Immature natural killer cell (primary cell): ENCODE results near the gene COA8. TPM values are rescaled to one million over a fixed set of nuclear protein-coding genes. Genes with fewer than 3 reads are reported as not detected.

Experiments
- DNase-seq, 3 donors: peaks; one replicate each; pipeline ENCODE4 v3.0.0; 2022; ENCODE audit warnings: mixed read lengths in 1 of 3
- H3K27ac Mint-ChIP-seq, 6 donors: one replicate each; pipeline ENCODE4 v1.8.0; 2020; ENCODE audit warnings: mixed read lengths in 6 of 6, mild to moderate bottlenecking in 5 of 6, inconsistent platforms in 4 of 6, moderate library complexity in 3 of 6
- H3K27me3 Mint-ChIP-seq, 3 donors: one replicate each; pipeline ENCODE4 v1.8.0; 2020 to 2021; ENCODE audit warnings: low read depth in 3 of 3, mild to moderate bottlenecking in 3 of 3, mixed read lengths in 3 of 3, moderate library complexity in 3 of 3, inconsistent platforms in 1 of 3
- H3K36me3 Mint-ChIP-seq, 3 donors: one replicate each; pipeline ENCODE4 v1.8.0; 2020; ENCODE audit warnings: mixed read lengths in 3 of 3, inconsistent platforms in 2 of 3, mild to moderate bottlenecking in 2 of 3
- H3K4me1 Mint-ChIP-seq, 2 donors: one replicate each; pipeline ENCODE4 v1.8.0; 2020; ENCODE audit warnings: inconsistent platforms in 2 of 2, mild to moderate bottlenecking in 2 of 2, mixed read lengths in 2 of 2, moderate library complexity in 1 of 2
- H3K4me3 Mint-ChIP-seq, 5 donors: one replicate each; pipeline ENCODE4 v1.8.0; 2020; ENCODE audit warnings: mild to moderate bottlenecking in 5 of 5, mixed read lengths in 5 of 5, inconsistent platforms in 3 of 5, moderate library complexity in 3 of 5
- H3K9me3 Mint-ChIP-seq, 6 donors: one replicate each; pipeline ENCODE4 v1.8.0; 2020; ENCODE audit warnings: mild to moderate bottlenecking in 6 of 6, mixed read lengths in 6 of 6, inconsistent platforms in 4 of 6, moderate library complexity in 3 of 6
- polyA plus RNA-seq, 3 donors: library from polyadenylated mRNA; unstranded; fragments of 300-500 nt; fragmentation: Illumina TruSeq; gene quantifications; one replicate each; pipeline ENCODE4 v1.2.3, GENCODE V29; 2021

The COA8 gene
- polyA plus RNA-seq, 3 donors from 2014 or later: 60.6 to 87.5 (median 64.5) TPM

GRCh38 chr14:103545915-103546651 lies 16.7 kb upstream of the COA8 start:
- peaks cover 0 to 2% of the 10 kb centered on the region in 2 donors for H3K4me1 Mint-ChIP-seq
- no peaks in the 10 kb centered on the region for H3K9me3 Mint-ChIP-seq
- no peak overlapping the region for H3K27ac Mint-ChIP-seq
- H3K4me3 Mint-ChIP-seq: no peak overlapping the region
- peaks cover 0 to 2% (median 1%) of the 10 kb centered on the region in 3 donors for H3K27me3 Mint-ChIP-seq
- no peak for DNase-seq
- no peaks in the 10 kb centered on the region for H3K36me3 Mint-ChIP-seq

- peaks cover 0 to 2% (median 1%) of the 10 kb centered on the region in 3 donors for H3K27me3 Mint-ChIP-seq
- peaks cover 0 to 5% of the 10 kb centered on the region in 2 donors for H3K4me1 Mint-ChIP-seq
- no peak overlapping the region for H3K27ac Mint-ChIP-seq
- no peaks in the 10 kb centered on the region for H3K36me3 Mint-ChIP-seq
- no peaks in the 10 kb centered on the region for H3K9me3 Mint-ChIP-seq
- DNase-seq: peak; percentile 68 to 71 (median 70)
- H3K4me3 Mint-ChIP-seq: no peak overlapping the region
Observed at GRCh38 chr14:103546652-103547454, 15.9 kb upstream of the COA8 start.

GRCh38 chr14:103547455-103547940 lies 15.3 kb upstream of the COA8 start:
- H3K36me3 Mint-ChIP-seq: no peaks in the 10 kb centered on the region
- H3K4me1 Mint-ChIP-seq: peaks cover 0 to 5% of the 10 kb centered on the region in 2 donors
- no peak overlapping the region for H3K4me3 Mint-ChIP-seq
- peaks cover 0 to 2% (median 1%) of the 10 kb centered on the region in 3 donors for H3K27me3 Mint-ChIP-seq
- no peaks in the 10 kb centered on the region for H3K9me3 Mint-ChIP-seq
- no peak overlapping the region for H3K27ac Mint-ChIP-seq
- no peak for DNase-seq

GRCh38 chr14:103547941-103548462 lies 14.8 kb upstream of the COA8 start:
- no peaks in the 10 kb centered on the region for H3K36me3 Mint-ChIP-seq
- H3K27ac Mint-ChIP-seq: no peak overlapping the region
- H3K4me3 Mint-ChIP-seq: no peak overlapping the region
- H3K9me3 Mint-ChIP-seq: no peaks in the 10 kb centered on the region
- DNase-seq: no peak
- H3K27me3 Mint-ChIP-seq: peaks cover 0 to 2% (median 1%) of the 10 kb centered on the region in 3 donors
- peaks cover 0 to 5% of the 10 kb centered on the region in 2 donors for H3K4me1 Mint-ChIP-seq

GRCh38 chr14:103548463-103549351 lies 14.1 kb upstream of the COA8 start:
- H3K27ac Mint-ChIP-seq: no peak overlapping the region

GRCh38 chr14:103549361-103550311 lies 13.1 kb upstream of the COA8 start:
- H3K9me3 Mint-ChIP-seq: no peaks in the 10 kb centered on the region
- H3K4me3 Mint-ChIP-seq: no peak overlapping the region
- H3K36me3 Mint-ChIP-seq: peaks cover 0 to under 1% (median 0%) of the 10 kb centered on the region in 3 donors
- DNase-seq: no peak
- H3K27me3 Mint-ChIP-seq: peaks cover 0 to 2% (median 0%) of the 10 kb centered on the region in 3 donors
- H3K27ac Mint-ChIP-seq: no peak overlapping the region
- H3K4me1 Mint-ChIP-seq: peaks cover under 1 to 5% of the 10 kb centered on the region in 2 donors

More at GRCh38 chr14:103548463-103549351, 14.1 kb upstream of the COA8 start:
- peaks cover 0 to 5% of the 10 kb centered on the region in 2 donors for H3K4me1 Mint-ChIP-seq
- H3K9me3 Mint-ChIP-seq: no peaks in the 10 kb centered on the region
- no peak overlapping the region for H3K4me3 Mint-ChIP-seq
- no peak for DNase-seq
- H3K27me3 Mint-ChIP-seq: peaks cover 0 to 2% (median 1%) of the 10 kb centered on the region in 3 donors
- no peaks in the 10 kb centered on the region for H3K36me3 Mint-ChIP-seq

- no peak for DNase-seq
- H3K27me3 Mint-ChIP-seq: peaks cover 0 to 2% (median 0%) of the 10 kb centered on the region in 3 donors
- H3K36me3 Mint-ChIP-seq: peaks cover 0 to 5% (median 0%) of the 10 kb centered on the region in 3 donors
- no peak overlapping the region for H3K4me3 Mint-ChIP-seq
- no peak overlapping the region for H3K27ac Mint-ChIP-seq
- no peaks in the 10 kb centered on the region for H3K9me3 Mint-ChIP-seq
- peaks cover 9 to 11% of the 10 kb centered on the region in 2 donors for H3K4me1 Mint-ChIP-seq
Observed at GRCh38 chr14:103550451-103551337, 12.1 kb upstream of the COA8 start.

DNA sequence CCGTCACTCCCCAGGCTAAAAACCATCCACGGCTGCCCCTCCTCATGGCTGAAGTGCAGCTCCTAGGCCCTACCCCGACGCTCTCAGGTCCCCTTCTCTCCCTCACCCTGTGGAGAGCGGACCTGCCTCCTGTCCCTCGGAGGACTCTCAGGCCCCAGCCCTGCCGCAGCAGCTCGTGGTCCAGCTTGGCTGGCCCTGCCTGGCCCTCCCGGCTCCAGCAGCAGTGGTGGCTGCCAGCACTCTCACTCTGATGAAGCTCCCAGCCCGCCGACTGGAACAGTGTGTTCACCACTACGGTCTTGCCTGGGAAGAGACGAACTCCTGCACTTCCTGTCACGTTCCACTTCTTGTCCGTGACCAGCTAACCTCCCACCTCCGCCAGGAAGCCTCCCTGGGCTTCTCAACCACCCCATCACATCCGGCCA lies 11.4 kb upstream of the COA8 start:
- Mint-ChIP-seq H3K4me1 (peaks cover 9 to 13% of the 10 kb centered on the region in 2 donors), H3K27ac (peak overlapping the region in 1 of 6 donors; percentile 11), H3K9me3 (no peaks in the 10 kb centered on the region), H3K36me3 (peaks cover 0 to 5% (median 0%) of the 10 kb centered on the region in 3 donors), H3K27me3 (peaks cover 0 to 2% (median 0%) of the 10 kb centered on the region in 3 donors), H3K4me3 (no peak overlapping the region)
- DNase-seq: no peak

GRCh38 chr14:103552011-103552845 lies 10.5 kb upstream of the COA8 start:
- H3K27ac Mint-ChIP-seq: peak overlapping the region in 1 of 6 donors; percentile 50
- H3K4me1 Mint-ChIP-seq: peaks cover 11 to 22% of the 10 kb centered on the region in 2 donors
- DNase-seq: no peak
- no peaks in the 10 kb centered on the region for H3K9me3 Mint-ChIP-seq
- H3K27me3 Mint-ChIP-seq: peaks cover 0 to 2% (median 0%) of the 10 kb centered on the region in 3 donors
- H3K4me3 Mint-ChIP-seq: no peak overlapping the region
- peaks cover 0 to 5% (median 0%) of the 10 kb centered on the region in 3 donors for H3K36me3 Mint-ChIP-seq

- Mint-ChIP-seq H3K36me3 (peaks cover 0 to 5% (median 0%) of the 10 kb centered on the region in 3 donors), H3K27ac (no peak overlapping the region), H3K27me3 (peaks cover 0 to under 1% (median 0%) of the 10 kb centered on the region in 3 donors), H3K9me3 (no peaks in the 10 kb centered on the region), H3K4me1 (peaks cover 15 to 28% of the 10 kb centered on the region in 2 donors), H3K4me3 (no peak overlapping the region)
- no peak for DNase-seq
Observed at GRCh38 chr14:103552846-103553210, 9.9 kb upstream of the COA8 start.
